Fibroblast of the aortic adventitia (primary cell): ENCODE measurements around the gene NWD2. TPM values are rescaled to one million over a fixed set of nuclear protein-coding genes. Genes with fewer than 3 reads are reported as not detected.

Source experiments
- DNase-seq: peaks from one replicate; pipeline ENCODE4 v3.0.0-alpha.2; 2010; ENCODE audit warnings: low read depth
- H3K4me3 ChIP-seq: 2 replicates; pipeline ENCODE4 v1.5.1; 2011; ENCODE audit warnings: low read depth, mild to moderate bottlenecking, control low read depth, low read length, moderate library complexity
- CTCF ChIP-seq: IDR thresholded peaks from 2 replicates; pipeline ENCODE4 v1.5.1; 2011; ENCODE audit warnings: mild to moderate bottlenecking, low read length, control low read depth, inconsistent platforms; ENCODE audit not compliant: insufficient read depth
- total RNA-seq: library from RNA; depleted of rRNA; stranded (reverse); fragments of >200 nt; gene quantifications from 2 replicates; pipeline ENCODE4 v1.2.3, GENCODE V29; 2012; ENCODE audit warnings: low replicate concordance

Gene NWD2
- total RNA-seq, 1 donor, result not detected

GRCh38 chr4:37424753-37425152, 180.2 kb downstream of the NWD2 start:
- no peak for DNase-seq
- TF ChIP-seq CTCF, result no peak
- no peak overlapping the region for H3K4me3 ChIP-seq

- no peak for TF ChIP-seq CTCF
- DNase-seq, result no peak
Measured at GRCh38 chr4:37425857-37426256, 181.3 kb downstream of the NWD2 start.

GRCh38 chr4:37427193-37427592, 182.7 kb downstream of the NWD2 start:
- H3K4me3 ChIP-seq, result no peak overlapping the region

More at GRCh38 chr4:37425857-37426256, 181.3 kb downstream of the NWD2 start:
- H3K4me3 ChIP-seq, result no peak overlapping the region

GRCh38 chr4:37429906-37430305, 185.4 kb downstream of the NWD2 start:
- no peak for TF ChIP-seq CTCF
- no peak overlapping the region for H3K4me3 ChIP-seq
- no peak for DNase-seq

More at GRCh38 chr4:37427193-37427592, 182.7 kb downstream of the NWD2 start:
- no peak for TF ChIP-seq CTCF
- DNase-seq, result no peak

- no peak overlapping the region for H3K4me3 ChIP-seq
- DNase-seq, result no peak
- TF ChIP-seq CTCF, result no peak
Measured at GRCh38 chr4:37430718-37431416, 186.3 kb downstream of the NWD2 start.

- TF ChIP-seq CTCF, result no peak
- no peak overlapping the region for H3K4me3 ChIP-seq
- DNase-seq, result no peak
Measured at GRCh38 chr4:37431417-37431743, 186.8 kb downstream of the NWD2 start.

- no peak overlapping the region for H3K4me3 ChIP-seq
- TF ChIP-seq CTCF, result peak; percentile 15
- DNase-seq, result peak; percentile 15
Measured at GRCh38 chr4:37434469-37434868, 189.9 kb downstream of the NWD2 start.
